AG04450 (cell line): ENCODE measurements around the gene HMGN3. TPM values are rescaled to one million over a fixed set of nuclear protein-coding genes. Genes with fewer than 3 reads are reported as not detected.

Experiments
- CTCF ChIA-PET: fragments of 300-600, 350-600 bp; formaldehyde crosslinking; extraction: SDS; loops from one replicate; lab custom pipeline; 2022; ENCODE audit warnings: antibody characterized with exemption, inconsistent platforms; lab: Charles Lee
- POLR2A ChIA-PET: fragments of 350-600 bp; formaldehyde crosslinking; extraction: SDS; loops from one replicate; lab custom pipeline; 2021; ENCODE audit warnings: antibody characterized with exemption, inconsistent platforms; lab: Yijun Ruan, JAX
- DNase-seq: peaks from one replicate; pipeline ENCODE4 v3.0.0-alpha.2; 2011; ENCODE audit warnings: low read depth, low spot score
- H3K27ac ChIP-seq: one replicate; pipeline ENCODE4 v1.5.1; 2012; ENCODE audit warnings: low read depth, low read length, control low read depth
- H3K27me3 ChIP-seq: one replicate; pipeline ENCODE4 v1.6.0; 2012; ENCODE audit warnings: low read length; ENCODE audit not compliant: control insufficient read depth, insufficient read depth
- H3K4me3 ChIP-seq: 2 replicates; pipeline ENCODE4 v1.5.1; 2011; ENCODE audit warnings: mild to moderate bottlenecking, low read depth, low read length, control low read depth
- H3K9me3 ChIP-seq: 2 replicates; pipeline ENCODE4 v1.5.1; 2012; ENCODE audit warnings: low read length; ENCODE audit not compliant: control insufficient read depth, insufficient read depth
- polyA plus RNA-seq: library from polyadenylated mRNA; depleted of rRNA; stranded (reverse); fragments of >200 nt; gene quantifications from 2 replicates; pipeline ENCODE4 v1.2.3, GENCODE V29; 2011
- TF ChIP-seq, protein P1 (sequence below): IDR thresholded peaks from 2 replicates; pipeline ENCODE4 v1.5.1; 2011; ENCODE audit warnings: low read depth, low read length, control low read depth, inconsistent platforms

HMGN3 gene
- polyA plus RNA-seq, 1 experiment: 55.2 TPM

DNA sequence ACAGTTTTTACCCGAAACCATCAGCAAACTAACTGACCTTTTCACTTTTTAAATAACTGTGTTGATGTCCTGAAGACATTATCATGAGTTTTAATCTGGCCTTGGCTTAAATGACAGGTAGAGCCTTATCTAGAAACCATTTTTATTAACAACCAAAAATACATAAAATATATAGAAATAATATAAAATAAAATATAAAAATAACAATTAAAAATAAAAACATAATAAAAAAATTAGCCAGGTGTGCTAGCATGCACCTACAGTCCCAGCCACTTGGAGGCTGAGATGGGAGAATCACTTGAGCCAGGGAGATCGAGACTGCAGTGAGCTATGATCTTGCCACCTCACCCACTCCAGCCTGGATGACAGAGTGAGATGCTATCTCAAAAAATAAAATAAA is 21.6 kb downstream of the HMGN3 start:
- H3K27ac ChIP-seq: no peak overlapping the region
- CTCF ChIA-PET: no interaction called here
- no peak for DNase-seq
- POLR2A ChIA-PET: no interaction called here
- H3K4me3 ChIP-seq: no peak overlapping the region
- H3K27me3 ChIP-seq: no peaks in the 10 kb centered on the region
- TF ChIP-seq, protein P1, sequence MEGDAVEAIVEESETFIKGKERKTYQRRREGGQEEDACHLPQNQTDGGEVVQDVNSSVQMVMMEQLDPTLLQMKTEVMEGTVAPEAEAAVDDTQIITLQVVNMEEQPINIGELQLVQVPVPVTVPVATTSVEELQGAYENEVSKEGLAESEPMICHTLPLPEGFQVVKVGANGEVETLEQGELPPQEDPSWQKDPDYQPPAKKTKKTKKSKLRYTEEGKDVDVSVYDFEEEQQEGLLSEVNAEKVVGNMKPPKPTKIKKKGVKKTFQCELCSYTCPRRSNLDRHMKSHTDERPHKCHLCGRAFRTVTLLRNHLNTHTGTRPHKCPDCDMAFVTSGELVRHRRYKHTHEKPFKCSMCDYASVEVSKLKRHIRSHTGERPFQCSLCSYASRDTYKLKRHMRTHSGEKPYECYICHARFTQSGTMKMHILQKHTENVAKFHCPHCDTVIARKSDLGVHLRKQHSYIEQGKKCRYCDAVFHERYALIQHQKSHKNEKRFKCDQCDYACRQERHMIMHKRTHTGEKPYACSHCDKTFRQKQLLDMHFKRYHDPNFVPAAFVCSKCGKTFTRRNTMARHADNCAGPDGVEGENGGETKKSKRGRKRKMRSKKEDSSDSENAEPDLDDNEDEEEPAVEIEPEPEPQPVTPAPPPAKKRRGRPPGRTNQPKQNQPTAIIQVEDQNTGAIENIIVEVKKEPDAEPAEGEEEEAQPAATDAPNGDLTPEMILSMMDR: no peak
- H3K9me3 ChIP-seq: no peaks in the 10 kb centered on the region

DNA sequence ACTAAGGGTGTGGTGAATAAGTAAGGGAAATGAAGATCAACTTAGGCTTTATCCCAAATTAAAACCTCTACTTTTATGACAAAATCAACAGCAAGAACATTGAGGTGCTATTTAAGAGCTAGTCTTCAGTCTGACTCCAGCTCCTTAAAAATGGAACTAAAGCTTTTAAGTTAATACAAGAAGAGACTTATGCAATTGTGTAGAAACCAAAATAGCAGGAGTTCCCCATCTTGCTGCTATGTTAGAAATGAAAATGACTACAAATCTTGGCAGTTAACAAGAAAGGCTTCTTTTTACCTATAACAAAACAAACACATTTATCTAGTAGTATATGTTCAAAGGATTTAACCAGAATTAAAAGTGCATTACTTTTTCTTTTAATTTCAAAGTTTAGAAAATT is 25.7 kb downstream of the HMGN3 start:
- DNase-seq: no peak
- H3K27ac ChIP-seq: no peak overlapping the region
- POLR2A ChIA-PET: no interaction called here
- H3K9me3 ChIP-seq: no peaks in the 10 kb centered on the region
- no peaks in the 10 kb centered on the region for H3K27me3 ChIP-seq
- TF ChIP-seq, protein P1: no peak
- H3K4me3 ChIP-seq: no peak overlapping the region
- CTCF ChIA-PET: no interaction called here

DNA sequence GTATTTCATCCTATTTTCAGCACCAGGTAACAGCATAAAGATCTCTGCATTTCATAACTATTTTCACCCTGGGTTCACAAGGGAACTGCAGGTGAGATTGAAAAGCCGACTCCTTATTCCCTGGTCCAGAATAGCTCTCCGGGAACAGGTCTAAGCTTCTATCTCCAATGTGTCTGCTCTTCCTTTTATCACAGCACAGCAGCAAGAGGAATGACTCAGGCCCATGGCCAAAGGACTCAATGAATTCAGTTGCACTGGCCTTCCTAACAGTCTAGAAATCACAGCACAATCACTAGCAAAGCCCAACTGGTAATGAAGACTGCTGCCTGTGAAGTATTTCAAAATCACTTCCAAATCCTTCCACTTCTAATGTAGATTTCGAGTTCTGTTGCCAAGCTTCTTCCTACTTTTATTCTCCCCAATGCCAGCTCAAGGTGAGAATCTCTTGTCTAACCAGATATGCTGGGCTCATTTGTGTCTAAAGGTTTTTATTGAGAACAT is 30.7 kb downstream of the HMGN3 start:
- H3K4me3 ChIP-seq: no peak overlapping the region
- no peaks in the 10 kb centered on the region for H3K9me3 ChIP-seq
- no peak overlapping the region for H3K27ac ChIP-seq
- ChIA-PET POLR2A (no interaction called here), CTCF (no interaction called here)
- TF ChIP-seq, protein P1: no peak
- H3K27me3 ChIP-seq: no peaks in the 10 kb centered on the region
- no peak for DNase-seq

DNA sequence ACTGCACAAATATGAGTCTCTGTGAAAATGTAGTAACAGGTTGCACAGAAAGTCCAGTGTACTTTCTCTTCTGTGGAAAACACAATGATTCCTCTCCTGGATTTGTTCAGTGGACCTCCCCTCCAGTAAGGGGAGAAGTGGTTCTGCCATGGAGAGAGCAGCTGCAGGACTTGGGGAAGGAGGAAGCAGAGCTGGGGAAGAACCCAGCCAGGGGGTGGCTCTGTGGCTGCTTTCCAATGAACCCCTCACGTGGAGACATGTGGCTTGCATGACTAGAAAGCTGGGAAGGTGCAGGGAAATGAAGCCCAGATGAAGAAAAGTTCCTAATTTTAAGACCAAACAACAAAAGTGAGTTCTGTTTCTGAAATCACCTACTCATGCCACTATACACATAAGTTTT is 31.9 kb downstream of the HMGN3 start:
- H3K27me3 ChIP-seq: no peaks in the 10 kb centered on the region
- ChIA-PET POLR2A (no interaction called here), CTCF (no interaction called here)
- DNase-seq: no peak
- no peak overlapping the region for H3K27ac ChIP-seq
- no peak overlapping the region for H3K4me3 ChIP-seq
- H3K9me3 ChIP-seq: no peaks in the 10 kb centered on the region
- TF ChIP-seq, protein P1: no peak

DNA sequence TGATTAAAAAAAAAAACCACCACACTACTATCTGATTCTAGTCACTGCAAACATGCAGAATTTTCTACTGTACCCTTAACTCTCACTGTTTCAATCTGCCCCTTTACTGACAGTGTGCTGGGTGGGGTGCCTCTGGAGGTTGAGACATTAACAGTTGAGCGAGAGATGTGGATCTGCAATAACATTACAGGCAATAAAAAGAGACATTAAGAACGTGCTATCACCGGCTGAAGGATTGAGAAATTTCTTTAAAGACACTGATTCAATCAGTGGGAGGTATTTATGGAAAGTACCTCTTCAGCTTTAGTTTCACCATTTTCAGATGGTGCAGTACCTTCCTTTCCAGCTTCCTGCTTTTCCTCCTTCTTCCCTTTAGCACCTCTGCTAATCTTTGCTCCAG is 32.5 kb downstream of the HMGN3 start:
- DNase-seq: no peak
- ChIA-PET POLR2A (no interaction called here), CTCF (no interaction called here)
- Histone ChIP-seq H3K27me3 (no peaks in the 10 kb centered on the region), H3K9me3 (no peaks in the 10 kb centered on the region), H3K27ac (no peak overlapping the region), H3K4me3 (no peak overlapping the region)
- TF ChIP-seq, protein P1: no peak
